ENCODE measurements around the gene COPE.
A peak's percentile ranks its signal among the peaks of the same experiment; 100 is the strongest.
"Not testable (repeated sequence)": the region's sequence is repeated elsewhere in the genome, so short reads cannot be mapped to it uniquely, and the experiment has no call there.

COPE gene

GRCh38 chr19:18919086-18919899 is at the start of gene COPE, which contains the start of gene DDX49:
TSS of gene COPE (minus strand) at chr19:18919387. CDS start at chr19:18919348, 39 bp downstream.
TSS of gene DDX49 (plus strand) at chr19:18919715. CDS start at chr19:18919742, 27 bp downstream.
- DNase-seq = peak; percentile 89

- no peak for DNase-seq
These were observed 48.4 kb upstream of the COPE start for GRCh38 chr19:18967358-18968146.

- DNase-seq = no peak
These were observed 47.1 kb upstream of the COPE start for GRCh38 chr19:18966307-18966706.

- no peak for DNase-seq
These were observed 44.9 kb upstream of the COPE start for GRCh38 chr19:18964121-18964520.

- DNase-seq = no peak
These were observed 42.8 kb upstream of the COPE start for GRCh38 chr19:18961767-18962620.

- DNase-seq = no peak
These were observed 41.2 kb upstream of the COPE start for GRCh38 chr19:18960370-18960769.

- DNase-seq = no peak
These were observed 35.9 kb upstream of the COPE start for GRCh38 chr19:18955042-18955441.

GRCh38 chr19:18954094-18954493 is 34.9 kb upstream of the COPE start:
- no peak for DNase-seq

GRCh38 chr19:18952364-18953003 is 33.3 kb upstream of the COPE start:
- DNase-seq = not testable (repeated sequence)

GRCh38 chr19:18951721-18952281 is 32.6 kb upstream of the COPE start:
- DNase-seq = no peak

GRCh38 chr19:18949858-18950257 is 30.7 kb upstream of the COPE start:
- no peak for DNase-seq

GRCh38 chr19:18948976-18949356 is 29.8 kb upstream of the COPE start:
- DNase-seq = no peak

GRCh38 chr19:18948075-18948975 is 29.1 kb upstream of the COPE start:
- no peak for DNase-seq

GRCh38 chr19:18946918-18947317 is 27.7 kb upstream of the COPE start:
- no peak for DNase-seq

- DNase-seq = no peak
These were observed 27.1 kb upstream of the COPE start for GRCh38 chr19:18946335-18946734.

- DNase-seq = no peak
These were observed 26.1 kb upstream of the COPE start for GRCh38 chr19:18945297-18945696.

GRCh38 chr19:18943465-18943864 is 24.3 kb upstream of the COPE start:
- no peak for DNase-seq

- DNase-seq = no peak
These were observed 23.5 kb upstream of the COPE start for GRCh38 chr19:18942692-18943091.

GRCh38 chr19:18941628-18942354 is 22.6 kb upstream of the COPE start:
- no peak for DNase-seq

All from NCI-H187 treated with DMSO at 0.1 percent for 48 hours (cell line).